Measurements from ENCODE around the gene PRRC2C.
"Not testable (repeated sequence)": the region's sequence is repeated elsewhere in the genome, so short reads cannot be mapped to it uniquely, and the experiment has no call there.

Gene PRRC2C

DNA sequence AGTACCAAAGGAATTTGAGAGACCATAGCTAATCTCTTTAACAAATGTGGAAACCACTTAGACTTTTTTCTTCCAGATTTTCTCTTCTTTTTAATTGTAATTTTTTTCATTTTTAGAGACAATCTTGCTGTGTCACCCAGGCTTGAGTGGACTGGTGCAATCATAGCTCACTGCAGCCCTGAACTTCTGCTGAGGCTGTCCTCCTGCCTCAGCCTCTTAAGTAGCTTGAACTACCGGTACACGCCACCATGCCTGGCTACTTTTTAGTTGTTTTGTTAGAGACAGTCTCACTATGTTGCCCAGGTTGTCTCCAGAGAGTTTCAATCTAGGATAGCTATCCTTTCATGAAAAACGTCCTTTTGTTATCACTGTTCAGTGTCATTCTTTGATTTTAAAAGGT, 15.0 kb downstream of the PRRC2C start:
- DNase-seq (ENCODE audit: low read depth in 2 of 2, low spot score in 1 of 2), result no peak

DNA sequence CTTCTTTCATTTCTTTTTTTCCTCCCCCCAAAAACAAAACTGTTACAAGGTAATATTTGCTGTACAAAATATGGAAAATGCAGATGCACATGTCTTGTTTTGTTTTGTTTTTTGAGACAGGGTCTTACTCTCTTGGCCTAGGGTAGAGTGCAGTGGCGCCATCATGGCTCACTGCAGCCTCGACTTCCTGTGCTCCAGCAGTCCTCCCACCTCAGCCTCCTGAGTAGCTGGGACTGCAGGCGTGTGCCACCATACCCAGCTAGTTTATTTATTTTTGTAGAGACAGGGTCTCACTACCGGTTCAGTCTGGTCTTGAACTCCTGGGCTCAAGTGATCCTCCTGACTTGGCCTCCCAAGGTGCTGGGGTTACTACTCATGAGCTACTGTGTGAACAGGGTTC, 15.5 kb downstream of the PRRC2C start:
- no peak for DNase-seq (ENCODE audit: low read depth in 2 of 2, low spot score in 1 of 2)

DNA sequence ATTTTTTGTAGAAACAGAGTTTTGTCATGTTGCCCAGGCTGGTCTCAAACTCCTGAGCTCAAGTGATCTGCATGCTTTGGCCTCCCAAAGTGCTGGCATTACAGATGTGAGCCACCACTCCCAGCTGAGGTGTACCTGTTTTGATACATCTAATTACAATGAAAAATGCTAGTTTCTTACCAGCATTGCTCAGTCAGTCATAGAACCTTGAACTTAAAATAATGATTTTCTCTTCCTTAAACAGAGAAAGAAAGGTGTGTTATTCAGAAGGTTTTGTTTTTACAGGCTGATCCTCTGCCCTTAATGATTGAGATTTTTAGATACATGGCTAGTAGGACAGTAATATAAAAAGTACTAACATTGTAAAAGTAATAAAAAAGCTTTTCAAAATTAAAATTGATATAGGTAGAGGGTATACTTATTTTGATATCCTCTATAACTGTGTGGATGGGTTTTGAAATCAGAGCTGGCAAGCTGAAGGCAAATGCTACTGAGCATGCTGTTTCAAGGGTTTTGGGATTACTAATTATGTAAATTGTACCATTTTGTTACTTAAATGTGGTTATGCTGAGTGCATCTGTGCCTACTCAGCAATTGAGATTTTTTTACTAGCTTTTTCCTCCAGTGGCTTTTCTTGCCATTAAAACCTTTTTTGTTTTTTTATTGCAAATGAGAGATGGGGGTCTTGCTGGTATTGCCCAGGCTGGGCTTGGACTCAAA, 16.1 kb downstream of the PRRC2C start:
- no peak for DNase-seq (ENCODE audit: low read depth in 2 of 2, low spot score in 1 of 2)

DNA sequence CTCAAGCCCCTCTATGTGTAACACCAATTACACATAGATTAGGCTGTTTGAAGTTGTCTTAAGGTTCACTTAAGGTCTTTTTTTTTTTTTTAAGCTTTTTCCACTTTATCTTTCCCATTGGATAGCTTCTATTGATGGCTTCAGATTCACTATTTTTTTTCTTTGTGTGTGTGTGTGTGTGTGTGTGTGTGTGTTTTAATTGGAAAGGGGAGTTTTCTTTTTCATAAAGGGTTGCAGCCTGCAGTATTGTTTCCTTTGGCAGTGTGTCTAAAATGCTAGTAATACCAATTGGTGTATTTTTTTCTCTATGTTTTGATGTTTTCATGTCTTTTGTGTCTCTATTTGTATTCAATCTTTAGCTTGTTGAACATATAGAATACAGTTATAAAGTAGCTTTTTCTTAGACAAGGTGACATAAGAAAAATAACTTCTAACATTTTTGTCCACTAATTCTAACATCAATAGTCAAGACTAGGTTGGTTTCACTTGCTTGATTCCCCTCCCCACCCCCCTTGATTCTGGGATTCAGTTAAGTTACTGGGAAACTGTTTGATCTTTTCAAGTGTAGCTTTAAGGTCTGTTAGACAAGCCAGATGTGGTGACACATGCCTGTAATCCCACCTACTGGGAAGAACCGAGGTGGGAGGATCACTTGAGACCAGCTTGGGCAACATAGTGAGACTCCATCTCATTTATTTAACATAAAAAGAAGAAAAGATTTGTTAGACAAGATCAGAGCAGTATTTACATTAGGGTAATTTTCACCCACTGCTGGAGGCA, 21.4 kb downstream of the PRRC2C start:
- DNase-seq (ENCODE audit: low read depth in 2 of 2, low spot score in 1 of 2), result no peak

DNA sequence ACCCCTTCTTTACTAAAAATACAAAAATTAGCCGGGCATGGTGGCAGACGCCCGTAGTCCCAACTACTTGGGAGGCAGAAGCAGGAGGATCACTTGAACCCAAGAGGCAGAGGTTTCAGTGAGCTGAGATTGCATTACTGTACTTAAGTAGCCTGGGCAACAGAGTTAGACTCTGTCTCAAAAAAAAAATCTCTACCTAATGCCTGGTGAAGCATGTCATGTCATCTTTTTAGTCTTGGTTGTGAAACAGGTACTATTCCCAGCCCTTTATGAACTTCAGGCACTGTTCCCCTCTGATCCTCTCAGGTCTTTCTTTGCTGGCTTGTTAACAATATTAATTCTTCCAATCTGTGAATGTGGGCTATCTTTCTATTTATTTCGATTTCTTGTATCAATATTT, 22.1 kb downstream of the PRRC2C start:
- DNase-seq (ENCODE audit: low read depth in 2 of 2, low spot score in 1 of 2), result no peak

DNA sequence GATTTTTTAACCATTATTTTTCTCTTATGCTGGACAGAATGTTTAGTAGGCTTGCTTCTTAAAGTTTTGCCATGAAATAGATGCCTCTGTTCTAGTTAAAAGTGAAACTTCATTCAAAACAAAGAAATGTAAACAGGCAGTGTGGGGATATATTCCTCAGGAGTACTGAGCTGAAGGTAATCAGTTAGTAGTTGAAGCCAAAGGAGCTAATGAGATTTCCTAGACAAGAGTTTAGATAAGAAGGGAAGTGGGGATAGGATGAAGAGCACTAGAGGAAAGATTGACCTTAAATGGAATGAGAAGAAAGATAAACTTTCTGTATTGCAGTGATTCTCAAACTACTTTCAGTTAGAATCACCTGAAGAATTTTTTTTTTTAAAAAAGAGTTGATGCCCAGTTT, 23.9 kb downstream of the PRRC2C start:
- DNase-seq (ENCODE audit: low read depth in 2 of 2, low spot score in 1 of 2), result no peak

DNA sequence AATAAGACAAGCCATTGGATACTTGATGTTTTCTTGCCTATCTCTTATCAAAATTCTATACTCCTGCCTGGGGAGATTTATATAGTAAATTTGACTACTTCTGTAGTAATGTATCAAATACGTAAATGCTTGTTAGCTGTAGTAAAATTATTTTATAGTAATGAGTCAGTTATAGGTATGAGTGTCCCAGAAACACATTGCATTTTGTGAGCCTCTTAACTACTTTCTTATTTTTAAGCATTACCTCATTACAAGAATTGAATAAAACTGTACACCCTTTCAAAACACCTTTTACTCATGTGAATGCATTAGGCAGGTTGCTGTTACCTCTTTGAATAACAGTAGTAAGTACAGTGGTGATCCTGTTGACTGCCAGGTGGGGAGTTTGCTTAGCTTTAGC, 28.4 kb downstream of the PRRC2C start:
- no peak for DNase-seq (ENCODE audit: low read depth in 2 of 2, low spot score in 1 of 2)

DNA sequence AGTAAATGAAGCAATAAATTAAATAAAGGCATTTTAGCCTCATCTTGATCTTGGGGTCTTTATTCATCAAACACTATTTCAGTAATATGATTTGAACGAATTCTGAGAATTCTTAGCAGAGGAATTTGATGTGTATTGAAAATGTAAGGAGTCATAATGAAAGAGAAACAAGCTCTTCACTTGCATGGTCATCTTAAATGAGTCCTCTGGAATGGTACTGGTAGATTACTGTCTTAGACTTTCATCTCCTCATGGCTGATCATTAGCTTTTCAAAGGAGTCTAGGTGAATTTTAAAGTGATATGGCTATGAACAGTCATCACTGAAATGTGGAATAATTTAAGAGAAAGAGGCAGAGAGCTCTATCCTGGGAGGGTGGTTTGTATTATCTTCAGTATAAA, 30.0 kb downstream of the PRRC2C start:
- no peak for DNase-seq (ENCODE audit: low read depth in 2 of 2, low spot score in 1 of 2)

DNA sequence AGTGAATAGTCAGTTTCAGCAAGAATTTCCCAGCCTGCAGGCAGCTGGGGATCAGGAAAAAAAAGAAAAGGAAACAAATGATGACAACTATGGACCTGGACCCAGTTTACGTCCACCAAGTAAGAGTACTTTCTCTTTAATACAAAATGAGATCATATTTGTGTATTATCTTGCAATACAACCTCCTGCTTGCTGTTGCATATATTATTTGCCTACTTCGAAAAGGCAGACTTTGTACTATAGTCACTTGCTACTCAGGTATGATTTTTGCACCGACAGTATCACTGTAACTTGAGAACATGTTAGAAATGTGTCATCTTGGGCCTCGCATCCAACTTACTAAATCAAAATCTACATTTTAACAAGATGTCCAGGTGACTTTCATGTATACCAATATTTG, 30.4 kb downstream of the PRRC2C start:
- no peak for DNase-seq (ENCODE audit: low read depth in 2 of 2, low spot score in 1 of 2)

DNA sequence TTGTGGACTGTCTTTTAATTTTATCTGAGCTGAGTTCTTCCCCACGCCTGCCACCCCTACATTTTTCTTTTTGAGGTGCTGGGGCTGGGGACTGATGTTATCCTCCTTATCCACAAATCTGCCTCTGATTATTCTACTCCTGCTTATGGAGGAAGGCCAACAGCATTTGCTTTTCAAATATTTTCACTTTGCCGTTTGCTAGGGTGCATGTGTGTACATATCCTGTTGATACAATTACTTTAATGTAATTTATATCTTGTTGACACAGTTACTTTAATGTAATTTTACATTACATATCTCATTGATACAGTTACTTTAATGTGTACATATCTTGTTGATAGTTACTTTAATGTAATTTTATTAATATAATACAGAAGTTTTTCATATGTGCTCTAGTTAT, 36.2 kb downstream of the PRRC2C start:
- no peak for DNase-seq (ENCODE audit: low read depth in 2 of 2, low spot score in 1 of 2)

DNA sequence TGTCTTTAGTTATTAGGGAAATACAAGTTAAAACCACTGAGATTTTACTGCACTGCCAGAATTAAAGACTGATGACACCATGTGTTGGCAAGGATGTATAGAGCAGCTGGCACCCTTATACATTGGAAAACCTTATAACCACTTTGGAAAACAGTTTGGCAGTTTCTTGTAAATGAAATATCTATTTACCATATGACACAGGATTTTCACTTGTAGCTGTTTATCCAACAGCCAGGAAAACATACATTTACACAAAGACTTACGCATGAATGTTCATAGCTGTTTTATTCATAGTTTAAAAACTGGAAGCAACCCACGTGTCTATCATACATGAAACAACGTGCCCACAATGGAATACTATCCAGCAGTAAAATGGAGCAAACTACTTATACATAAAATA, 45.3 kb downstream of the PRRC2C start:
- no peak for DNase-seq (ENCODE audit: low read depth in 2 of 2, low spot score in 1 of 2)

DNA sequence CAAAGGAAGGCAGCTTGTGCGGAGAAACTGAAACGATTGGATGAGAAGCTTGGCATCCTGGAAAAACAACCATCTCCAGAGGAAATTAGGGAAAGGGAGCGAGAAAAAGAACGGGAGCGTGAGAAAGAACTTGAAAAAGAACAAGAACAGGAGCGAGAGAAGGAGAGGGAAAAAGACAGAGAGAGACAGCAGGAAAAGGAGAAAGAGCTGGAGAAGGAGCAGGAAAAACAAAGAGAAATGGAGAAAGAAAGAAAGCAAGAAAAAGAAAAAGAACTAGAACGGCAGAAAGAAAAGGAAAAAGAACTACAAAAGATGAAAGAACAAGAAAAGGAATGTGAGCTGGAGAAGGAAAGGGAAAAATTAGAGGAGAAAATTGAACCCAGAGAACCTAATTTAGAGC, 47.2 kb downstream of the PRRC2C start:
- DNase-seq (ENCODE audit: low read depth in 2 of 2, low spot score in 1 of 2), result no peak

DNA sequence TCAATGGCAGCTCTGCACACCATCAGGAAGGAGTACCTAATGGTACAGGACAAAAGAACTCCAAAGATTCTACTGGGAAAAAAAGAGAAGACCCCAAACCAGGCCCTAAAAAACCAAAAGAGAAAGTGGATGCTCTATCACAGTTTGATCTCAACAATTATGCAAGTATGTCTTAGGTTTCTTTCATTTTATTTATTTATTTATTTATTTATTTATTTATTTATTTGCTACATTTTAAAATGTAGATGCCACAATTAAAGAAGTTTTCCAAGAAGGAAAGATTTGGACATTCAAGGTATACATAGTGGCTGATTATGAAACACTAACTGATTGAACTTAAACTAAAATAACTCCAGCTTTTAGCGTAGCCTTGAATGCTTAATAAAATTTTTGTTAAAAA, 60.2 kb downstream of the PRRC2C start:
- DNase-seq (ENCODE audit: low read depth in 2 of 2, low spot score in 1 of 2), result no peak

DNA sequence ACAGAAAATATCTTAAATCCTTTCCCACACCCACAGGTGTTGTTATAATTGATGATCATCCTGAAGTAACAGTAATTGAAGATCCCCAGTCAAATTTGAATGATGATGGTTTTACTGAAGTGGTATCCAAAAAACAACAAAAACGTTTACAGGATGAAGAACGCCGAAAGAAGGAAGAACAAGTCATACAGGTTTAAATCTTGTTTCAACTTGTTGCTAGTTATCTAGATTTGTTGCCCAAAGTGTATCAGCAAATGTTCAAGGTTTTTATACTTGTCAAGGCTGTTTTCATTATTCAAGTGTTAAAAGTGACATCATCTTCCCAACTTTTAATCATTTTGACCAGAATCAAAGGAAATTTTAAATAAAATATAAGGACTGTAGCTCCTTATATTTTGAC, 64.7 kb downstream of the PRRC2C start:
- no peak for DNase-seq (ENCODE audit: low read depth in 2 of 2, low spot score in 1 of 2)

DNA sequence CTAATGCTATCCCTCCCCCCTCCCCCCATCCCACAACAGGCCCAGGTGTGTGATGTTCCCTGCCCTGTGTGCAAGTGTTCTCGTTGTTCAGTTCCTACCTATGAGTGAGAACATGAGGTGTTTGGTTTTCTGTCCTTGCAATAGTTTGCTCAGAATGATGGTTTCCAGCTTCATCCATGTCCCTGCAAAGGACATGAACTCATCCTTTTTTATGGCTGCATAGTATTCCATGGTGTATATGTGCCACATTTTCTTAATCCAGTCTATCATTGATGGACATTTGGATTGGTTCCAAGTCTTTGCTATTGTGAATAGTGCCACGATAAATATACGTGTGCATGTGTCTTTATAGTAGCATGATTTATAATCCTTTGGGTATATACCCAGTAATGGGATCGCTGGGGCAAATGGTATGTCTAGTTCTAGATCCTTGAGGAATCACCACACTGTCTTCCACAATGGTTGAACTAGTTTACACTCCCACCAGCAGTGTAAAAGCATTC, 65.3 kb downstream of the PRRC2C start:
- DNase-seq (ENCODE audit: low read depth in 2 of 2, low spot score in 1 of 2), result not testable (repeated sequence)

DNA sequence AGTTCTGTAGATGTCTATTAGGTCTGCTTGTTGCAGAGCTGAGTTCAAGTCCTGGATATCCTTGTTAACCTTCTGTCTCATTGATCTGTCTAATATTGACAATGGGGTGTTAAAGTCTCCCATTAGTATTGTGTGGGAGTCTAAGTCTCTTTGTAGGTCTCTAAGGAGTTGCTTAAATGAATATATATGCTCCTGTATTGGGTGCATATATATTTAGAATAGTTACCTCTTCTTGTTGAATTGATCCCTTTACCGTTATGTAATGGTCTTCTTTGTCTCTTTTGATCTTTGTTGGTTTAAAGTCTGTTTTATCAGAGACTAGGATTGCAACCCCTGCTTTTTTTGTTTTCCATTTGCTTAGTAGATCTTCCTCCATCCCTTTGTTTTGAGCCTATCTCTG, 68.6 kb downstream of the PRRC2C start:
- DNase-seq (ENCODE audit: low read depth in 2 of 2, low spot score in 1 of 2), result not testable (repeated sequence)

DNA sequence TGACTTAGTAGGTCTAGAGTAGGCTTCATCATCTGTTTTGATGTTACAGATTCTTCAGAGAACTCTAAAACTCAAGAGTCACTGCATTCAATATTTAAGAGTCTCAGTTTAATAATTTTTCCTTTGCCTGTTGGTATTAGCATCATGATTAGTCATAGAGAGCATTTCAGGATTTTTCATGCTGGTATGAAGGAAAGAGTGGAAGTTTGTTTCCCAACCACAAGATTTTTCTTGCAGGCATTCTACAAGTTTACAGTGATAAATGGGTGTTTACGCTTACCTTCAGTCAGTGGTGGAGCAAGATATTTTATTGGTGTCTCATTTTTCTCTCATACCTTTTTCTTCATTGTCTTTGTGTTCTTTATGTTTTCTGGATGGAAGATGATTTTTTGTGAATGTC, 78.3 kb downstream of the PRRC2C start:
- no peak for DNase-seq (ENCODE audit: low read depth in 2 of 2, low spot score in 1 of 2)

DNA sequence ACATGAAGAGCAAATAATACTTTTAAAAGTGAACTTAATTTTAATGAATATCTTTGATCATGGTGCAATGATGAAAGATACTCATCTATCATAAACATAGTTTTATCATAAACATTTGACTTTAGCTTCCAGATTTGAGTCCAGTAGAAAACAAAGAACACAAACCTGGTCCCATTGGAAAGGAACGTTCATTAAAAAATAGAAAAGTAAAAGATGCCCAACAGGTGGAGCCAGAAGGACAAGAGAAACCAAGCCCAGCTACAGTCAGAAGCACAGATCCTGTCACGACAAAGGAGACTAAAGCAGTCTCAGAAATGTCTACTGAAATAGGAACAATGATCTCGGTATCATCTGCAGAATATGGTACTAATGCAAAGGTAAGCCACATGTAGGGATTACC, 81.1 kb downstream of the PRRC2C start:
- DNase-seq (ENCODE audit: low read depth in 2 of 2, low spot score in 1 of 2), result no peak

DNA sequence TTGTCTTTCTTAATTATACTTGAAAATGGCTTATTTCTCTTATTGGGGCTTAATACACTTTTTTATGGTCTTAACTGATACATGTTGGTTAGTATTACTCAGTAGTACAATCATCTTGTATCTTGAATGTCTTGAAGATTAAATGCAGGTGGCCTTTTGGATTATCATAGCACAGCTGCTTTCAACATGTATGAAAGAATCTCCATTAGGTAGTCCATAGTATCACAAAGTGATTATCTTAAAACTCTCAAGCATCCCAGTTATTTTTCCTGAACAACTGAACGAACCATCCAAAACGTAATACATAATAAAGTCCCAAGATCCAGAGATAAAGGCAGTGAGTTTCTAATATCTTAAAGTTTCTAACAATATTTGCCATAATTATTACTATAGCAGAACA, 85.0 kb downstream of the PRRC2C start:
- no peak for DNase-seq (ENCODE audit: low read depth in 2 of 2, low spot score in 1 of 2)

DNA sequence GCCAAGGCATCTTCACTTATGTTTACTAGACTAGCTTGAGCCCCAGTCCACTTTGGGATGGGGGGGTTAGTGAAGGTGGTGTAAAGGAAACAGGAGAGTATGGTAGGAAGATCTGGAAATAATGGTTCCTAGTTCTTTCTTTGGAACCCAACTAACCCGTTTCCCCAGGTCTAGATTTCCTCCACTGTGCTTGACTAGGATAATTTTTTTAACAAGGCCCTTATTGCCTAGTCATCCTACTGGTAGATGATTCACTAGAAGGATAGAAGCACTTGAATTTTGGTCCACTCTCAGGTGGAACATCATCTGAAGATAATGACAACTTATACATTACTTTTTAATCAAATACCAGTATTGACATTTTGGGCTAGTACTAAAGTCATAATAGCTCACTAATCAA, 90.8 kb downstream of the PRRC2C start:
- no peak for DNase-seq (ENCODE audit: low read depth in 2 of 2, low spot score in 1 of 2)

DNA sequence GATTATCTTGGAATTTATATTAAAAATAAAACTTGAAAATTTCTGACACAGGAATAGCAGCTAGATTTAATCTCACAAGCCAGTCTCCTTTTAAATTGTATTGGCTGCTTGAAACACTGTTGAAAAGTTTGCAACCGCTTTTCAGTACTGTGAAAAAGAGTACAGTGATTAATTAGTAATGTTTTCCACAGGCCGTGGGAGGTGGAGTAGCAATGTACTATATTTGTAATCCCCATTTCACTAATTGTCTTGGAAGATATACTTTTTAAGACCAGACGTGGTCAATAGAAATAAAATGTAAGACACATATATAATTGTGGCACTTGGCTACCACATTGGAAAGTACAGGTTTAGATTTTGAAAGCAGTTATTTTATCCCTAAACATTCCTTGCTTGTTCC, 95.9 kb downstream of the PRRC2C start:
- no peak for DNase-seq (ENCODE audit: low read depth in 2 of 2, low spot score in 1 of 2)

DNA sequence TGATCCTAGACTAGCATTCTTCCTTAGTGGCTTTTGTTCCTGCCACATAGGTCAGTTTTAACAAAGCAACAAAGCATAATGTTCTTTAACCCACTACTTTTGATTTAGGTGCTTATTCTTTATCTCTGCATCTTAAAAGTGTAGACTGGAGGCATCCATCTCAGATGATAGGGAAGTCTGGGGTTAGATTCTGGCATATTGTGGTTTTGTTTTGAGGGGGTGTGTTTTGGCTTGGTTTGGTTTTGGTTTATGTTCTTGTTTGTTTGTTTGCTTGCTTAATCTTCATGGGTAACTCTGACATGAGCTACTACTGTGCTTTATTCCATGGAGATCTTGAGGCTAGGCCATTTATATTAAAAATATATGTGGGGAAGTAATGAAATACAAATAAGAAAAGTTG, 96.4 kb downstream of the PRRC2C start:
- DNase-seq (ENCODE audit: low read depth in 2 of 2, low spot score in 1 of 2), result no peak

DNA sequence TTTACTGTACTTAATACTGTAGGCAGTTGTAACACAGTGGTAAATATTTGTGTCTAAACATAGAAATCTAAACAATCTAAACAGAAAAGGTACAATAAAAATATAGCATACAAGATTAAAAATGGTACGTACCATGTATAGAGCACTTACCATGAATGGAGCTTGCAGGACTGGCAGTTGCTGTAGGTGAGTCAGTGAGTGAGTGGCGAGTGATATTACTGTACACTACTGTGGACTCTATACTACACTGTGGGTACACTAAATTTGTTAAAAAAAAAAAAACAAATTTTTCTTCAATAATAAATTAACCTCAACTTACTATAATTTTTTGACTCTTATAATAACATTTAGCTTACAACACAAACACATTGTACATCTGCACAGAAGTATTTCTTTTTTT, 97.3 kb downstream of the PRRC2C start:
- DNase-seq (ENCODE audit: low read depth in 2 of 2, low spot score in 1 of 2), result no peak
